ENCODE results near the gene SNIP1.
"Not testable (repeated sequence)": the region's sequence is repeated elsewhere in the genome, so short reads cannot be mapped to it uniquely, and the experiment has no call there.

The SNIP1 gene

DNA sequence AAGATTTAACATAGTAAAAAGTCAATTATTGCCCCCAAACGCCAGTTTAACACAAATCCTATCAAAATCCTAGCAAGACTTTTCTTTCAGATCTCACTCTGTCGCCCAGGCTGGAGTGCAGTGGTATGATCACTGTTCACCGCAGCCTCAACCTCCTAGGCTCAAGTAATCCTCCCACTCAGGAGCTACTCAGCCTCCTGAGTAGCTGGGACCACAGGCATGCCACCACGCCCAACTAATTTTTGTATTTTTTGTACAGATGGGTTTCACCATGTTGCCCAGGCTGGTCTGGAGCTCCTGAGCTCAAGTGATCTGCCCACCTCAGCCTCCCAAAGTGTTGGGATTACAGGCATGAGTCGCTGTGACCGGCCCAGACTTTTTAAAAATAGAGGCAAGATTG, 4.8 kb downstream of the SNIP1 start:
- DNase-seq (ENCODE audit: extremely low spot score), result no peak
- POLR2A ChIA-PET, result interaction anchor here (1.2 kb wide), 1 partner anchor 74 kb away, joined by 3 read pairs; the partner anchor contains the start of gene ZC3H12A
- CTCF ChIA-PET, result interaction anchor here (1.4 to 2.7 kb wide), 3 partner anchors 13 to 133 kb away, joined by 3 to 12 read pairs (median 3); partner anchors contain the start of gene MEAF6
- TF ChIP-seq, protein P1, sequence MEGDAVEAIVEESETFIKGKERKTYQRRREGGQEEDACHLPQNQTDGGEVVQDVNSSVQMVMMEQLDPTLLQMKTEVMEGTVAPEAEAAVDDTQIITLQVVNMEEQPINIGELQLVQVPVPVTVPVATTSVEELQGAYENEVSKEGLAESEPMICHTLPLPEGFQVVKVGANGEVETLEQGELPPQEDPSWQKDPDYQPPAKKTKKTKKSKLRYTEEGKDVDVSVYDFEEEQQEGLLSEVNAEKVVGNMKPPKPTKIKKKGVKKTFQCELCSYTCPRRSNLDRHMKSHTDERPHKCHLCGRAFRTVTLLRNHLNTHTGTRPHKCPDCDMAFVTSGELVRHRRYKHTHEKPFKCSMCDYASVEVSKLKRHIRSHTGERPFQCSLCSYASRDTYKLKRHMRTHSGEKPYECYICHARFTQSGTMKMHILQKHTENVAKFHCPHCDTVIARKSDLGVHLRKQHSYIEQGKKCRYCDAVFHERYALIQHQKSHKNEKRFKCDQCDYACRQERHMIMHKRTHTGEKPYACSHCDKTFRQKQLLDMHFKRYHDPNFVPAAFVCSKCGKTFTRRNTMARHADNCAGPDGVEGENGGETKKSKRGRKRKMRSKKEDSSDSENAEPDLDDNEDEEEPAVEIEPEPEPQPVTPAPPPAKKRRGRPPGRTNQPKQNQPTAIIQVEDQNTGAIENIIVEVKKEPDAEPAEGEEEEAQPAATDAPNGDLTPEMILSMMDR (IDR thresholded peaks at IDR 0.05; ENCODE audit: control extremely low read depth, extremely low read depth, low read depth, missing control alignments), result no peak

DNA sequence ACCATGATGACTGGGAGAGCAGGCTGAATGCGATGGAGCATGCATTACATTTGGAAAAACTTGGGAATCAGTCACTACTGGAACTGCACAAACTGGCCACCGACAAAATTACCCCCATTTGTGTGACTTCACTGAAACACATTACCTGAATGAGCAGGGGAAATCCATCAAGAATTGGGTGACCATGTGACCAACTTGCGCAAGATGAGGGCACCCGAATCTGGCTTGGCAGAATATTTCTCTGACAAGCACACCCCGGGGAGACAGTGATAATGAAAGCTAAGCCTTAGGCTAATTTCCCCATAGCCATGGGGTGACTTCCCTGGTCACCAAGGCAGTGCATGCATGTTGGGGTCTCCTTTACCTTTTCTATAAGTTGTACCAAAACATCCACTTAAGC, 9.1 kb downstream of the SNIP1 start:
- ChIA-PET CTCF (no interaction called here), POLR2A (no interaction called here)
- DNase-seq (ENCODE audit: extremely low spot score), result no peak
- TF ChIP-seq, protein P1 (IDR thresholded peaks at IDR 0.05; ENCODE audit: control extremely low read depth, extremely low read depth, low read depth, missing control alignments), result no peak

DNA sequence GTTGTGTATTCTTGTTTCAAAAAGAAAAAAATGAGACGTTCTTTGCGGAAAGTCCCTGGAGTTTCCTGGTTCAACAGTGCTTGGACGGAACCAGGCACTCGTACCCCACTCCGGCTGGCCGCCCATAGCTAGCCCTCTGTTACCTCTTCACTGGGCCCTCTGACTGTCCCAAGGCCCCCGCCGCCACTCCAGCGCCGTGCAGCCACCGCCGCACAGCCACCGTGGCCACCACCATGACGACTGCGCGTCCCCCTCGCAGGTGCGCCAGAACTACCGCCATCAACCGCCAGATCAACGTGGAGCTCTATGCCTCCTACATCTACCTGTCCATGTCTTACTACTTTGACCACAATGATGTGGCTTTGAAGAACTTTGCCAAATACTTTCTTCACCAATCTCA, 9.6 kb downstream of the SNIP1 start:
- ChIA-PET CTCF (no interaction called here), POLR2A (no interaction called here)
- DNase-seq (ENCODE audit: extremely low spot score), result no peak
- TF ChIP-seq, protein P1 (IDR thresholded peaks at IDR 0.05; ENCODE audit: control extremely low read depth, extremely low read depth, low read depth, missing control alignments), result no peak

DNA sequence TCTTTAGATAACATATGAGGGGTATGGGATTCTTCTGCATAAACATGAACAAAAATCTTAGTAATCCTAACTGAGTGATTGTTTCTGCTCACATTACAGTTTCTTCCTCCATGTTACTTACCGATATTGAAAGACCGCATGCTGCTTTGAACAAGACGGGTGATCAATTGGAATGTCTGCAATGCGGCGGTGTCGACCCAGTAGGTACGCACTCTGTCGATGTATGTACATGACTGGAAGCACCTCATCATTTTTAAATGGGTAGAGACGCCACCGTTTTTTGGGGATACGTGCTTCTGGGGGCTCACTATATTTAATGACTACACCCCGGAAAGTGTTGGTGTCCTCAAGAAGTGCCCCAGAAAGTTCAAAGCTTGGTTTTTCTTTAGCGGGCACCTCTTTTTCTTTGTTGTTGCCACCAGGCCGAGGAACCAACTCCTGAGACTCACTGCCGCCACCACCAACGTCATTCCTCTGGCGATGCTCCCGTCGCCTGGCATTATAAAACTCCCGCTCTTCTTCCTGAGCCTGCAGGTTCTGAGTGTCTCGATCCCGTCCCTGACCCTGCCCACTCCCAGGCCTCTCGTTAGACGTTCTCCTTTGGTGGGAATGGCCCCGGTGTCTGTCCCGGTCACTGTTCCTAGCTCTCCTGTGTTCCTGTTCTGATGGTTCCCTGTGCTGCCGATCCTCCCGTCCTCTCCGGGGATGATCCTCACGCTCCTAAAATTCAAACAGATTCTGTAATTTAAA, 13.9 kb downstream of the SNIP1 start:
- ChIA-PET CTCF (no interaction called here), POLR2A (interaction anchor here (0.9 kb wide), 1 partner anchor 66 kb away, joined by 3 read pairs; no protein-coding TSS in a partner anchor)
- TF ChIP-seq, protein P1 (IDR thresholded peaks at IDR 0.05; ENCODE audit: control extremely low read depth, extremely low read depth, low read depth, missing control alignments), result no peak
- no peak for DNase-seq (ENCODE audit: extremely low spot score)

DNA sequence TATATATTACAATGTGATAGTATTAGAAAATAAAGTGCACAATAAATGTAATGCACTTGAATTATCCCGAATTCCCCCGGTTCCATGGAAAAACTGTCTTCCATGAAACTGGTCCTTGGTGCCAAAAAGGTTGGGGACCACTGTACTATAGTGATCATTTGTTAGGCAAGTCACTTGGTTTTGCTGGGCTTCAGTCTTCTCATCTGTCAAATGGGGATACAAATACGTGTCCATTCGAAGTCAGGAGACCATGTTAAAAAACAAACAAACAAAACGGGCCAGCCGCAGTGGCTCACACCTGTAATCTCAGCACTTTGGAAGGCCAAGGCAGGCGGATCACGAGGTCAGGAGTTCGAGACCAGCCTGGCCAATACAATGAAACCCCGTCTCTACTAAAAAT, 14.9 kb downstream of the SNIP1 start:
- CTCF ChIA-PET, result interaction anchor here (1.2 to 1.3 kb wide), 2 partner anchors 25 to 52 kb away, joined by 4 read pairs; partner anchors contain the start of gene MEAF6
- DNase-seq (ENCODE audit: extremely low spot score); POLR2A ChIA-PET: not testable (repeated sequence)

DNA sequence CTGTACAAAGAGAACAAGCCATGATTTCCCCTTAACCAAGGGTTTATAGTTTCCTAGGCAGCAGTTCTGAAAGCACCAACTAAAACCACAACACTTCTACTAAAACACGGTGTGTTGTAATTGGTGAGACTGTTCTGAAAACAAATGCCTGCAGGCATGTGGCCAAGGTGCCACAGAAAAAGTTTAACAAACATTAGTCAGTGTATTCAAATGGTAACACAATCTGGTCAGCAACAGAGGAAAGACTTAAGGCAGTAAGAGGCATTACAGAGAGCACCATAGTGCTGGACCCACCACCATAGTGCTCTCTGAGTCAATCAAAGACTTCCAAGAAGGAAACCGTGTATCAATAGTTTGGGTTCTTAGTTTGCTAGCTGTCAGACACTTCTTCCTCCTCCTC, 16.7 kb downstream of the SNIP1 start:
- DNase-seq (ENCODE audit: extremely low spot score), result no peak
- TF ChIP-seq, protein P1 (IDR thresholded peaks at IDR 0.05; ENCODE audit: control extremely low read depth, extremely low read depth, low read depth, missing control alignments), result no peak
- ChIA-PET CTCF (interaction anchor here (1.2 to 1.3 kb wide), 2 partner anchors 12 to 23 kb away, joined by 3 to 4 read pairs; partner anchors contain the start of gene MEAF6), POLR2A (no interaction called here)
